T47D (cell line): ENCODE data around the gene OSBPL1A.

Source experiments
- DNase-seq, 2 experiments: peaks; one replicate each; pipeline versions ENCODE4 v3.0.0 to v3.0.0-alpha.2; 2011 to 2012; ENCODE audit warnings: low read depth in 1 of 2, low spot score in 1 of 2
- JUND ChIP-seq: IDR thresholded peaks from 2 replicates; pipeline ENCODE4 v1.6.1; 2012; ENCODE audit warnings: low read depth
- in situ Hi-C: cut with HindIII; loops from 2 replicates; pipeline ENCODE4 v1.10.0; 2016; ENCODE audit warnings: low sequenced_read_pairs, low pct_unique_long_range_greater_than_20kb

Gene OSBPL1A

GRCh38 chr18:24234850-24235418, 162.7 kb downstream of the OSBPL1A start:
- in situ Hi-C loops: no loop called here
- DNase-seq: no peak
- TF ChIP-seq JUND: no peak

GRCh38 chr18:24234330-24234729, 163.3 kb downstream of the OSBPL1A start:
- no peak for DNase-seq
- in situ Hi-C loops: no loop called here
- TF ChIP-seq JUND: no peak

GRCh38 chr18:24232800-24233199, 164.8 kb downstream of the OSBPL1A start:
- DNase-seq: no peak
- no peak for TF ChIP-seq JUND
- in situ Hi-C loops: no loop called here

- no peak for TF ChIP-seq JUND
- in situ Hi-C loops: no loop called here
- DNase-seq: peak in 1 of 2 experiments; percentile 40
These were observed 165.6 kb downstream of the OSBPL1A start for GRCh38 chr18:24231773-24232735.

- in situ Hi-C loops: no loop called here
- no peak for DNase-seq
- TF ChIP-seq JUND: no peak
These were observed 166.9 kb downstream of the OSBPL1A start for GRCh38 chr18:24230766-24231165.

- no peak for DNase-seq
- in situ Hi-C loops: no loop called here
- no peak for TF ChIP-seq JUND
These were observed 169.0 kb downstream of the OSBPL1A start for GRCh38 chr18:24228667-24229041.

GRCh38 chr18:24227977-24228666, 169.5 kb downstream of the OSBPL1A start:
- no peak for DNase-seq
- no peak for TF ChIP-seq JUND
- in situ Hi-C loops: no loop called here

GRCh38 chr18:24220318-24220688, 177.3 kb downstream of the OSBPL1A start:
- no peak for TF ChIP-seq JUND
- in situ Hi-C loops: no loop called here
- DNase-seq: no peak

GRCh38 chr18:24219561-24220317, 177.9 kb downstream of the OSBPL1A start:
- no peak for TF ChIP-seq JUND
- in situ Hi-C loops: no loop called here
- no peak for DNase-seq

- in situ Hi-C loops: no loop called here
- DNase-seq: peak in 1 of 2 experiments; percentile 15
- no peak for TF ChIP-seq JUND
These were observed 182.7 kb downstream of the OSBPL1A start for GRCh38 chr18:24214913-24215312.

GRCh38 chr18:24214144-24214543, 183.5 kb downstream of the OSBPL1A start:
- no peak for TF ChIP-seq JUND
- DNase-seq: no peak
- in situ Hi-C loops: no loop called here

GRCh38 chr18:24212939-24213338, 184.7 kb downstream of the OSBPL1A start:
- in situ Hi-C loops: no loop called here
- no peak for TF ChIP-seq JUND
- DNase-seq: no peak

GRCh38 chr18:24209558-24209957, 188.1 kb downstream of the OSBPL1A start:
- TF ChIP-seq JUND: no peak
- in situ Hi-C loops: no loop called here
- DNase-seq: no peak
